Upper lobe of right lung (tissue), 1 donor: ENCODE measurements around the gene PCDHGB1. TPM values are rescaled to one million over a fixed set of nuclear protein-coding genes. Genes with fewer than 3 reads are reported as not detected.
"Not testable (repeated sequence)": the region's sequence is repeated elsewhere in the genome, so short reads cannot be mapped to it uniquely, and the experiment has no call there.

ENCODE experiments used
- ATAC-seq: fragments of 200-7000 bp; cut with Tn5 transposase; one replicate; pipeline ENCODE4 v1.9.1; 2020; ENCODE audit warnings: mild to moderate bottlenecking, moderate library complexity
- DNase-seq: peaks from one replicate; pipeline ENCODE4 v3.0.0-alpha.2; 2020
- H3K27ac ChIP-seq: fragments of 200-600 bp; one replicate; pipeline ENCODE4 v1.8.0; 2022
- H3K27me3 ChIP-seq: fragments of 200-600 bp; one replicate; pipeline ENCODE4 v1.8.0; 2022; ENCODE audit warnings: mild to moderate bottlenecking
- H3K36me3 ChIP-seq: fragments of 200-600 bp; one replicate; pipeline ENCODE4 v1.8.0; 2022
- H3K4me1 ChIP-seq: fragments of 200-600 bp; one replicate; pipeline ENCODE4 v1.8.0; 2022
- H3K4me3 ChIP-seq: fragments of 200-600 bp; one replicate; pipeline ENCODE4 v1.8.0; 2022; ENCODE audit warnings: mild to moderate bottlenecking
- H3K9me3 ChIP-seq: fragments of 200-600 bp; one replicate; pipeline ENCODE4 v1.8.0; 2022
- CTCF ChIP-seq: fragments of 200-600 bp; IDR thresholded peaks from one replicate; pipeline ENCODE4 v1.8.0; 2022; ENCODE audit warnings: antibody characterized with exemption
- intact Hi-C: fragments of 100-400 bp; cut with DNase I; formaldehyde crosslinking; loops from one replicate; pipeline ENCODE4 v1.11.0; 2022
- total RNA-seq: library from RNA; stranded (reverse); fragmentation: NEBNext Ultra II Directional; extraction: Animal tissue kit (Norgen Biotek cat#: 25700); gene quantifications from one replicate; pipeline ENCODE4 v1.2.1, GENCODE V29; 2021
- donor health status: DM: no; HTN: yes; CAD: no; lungs with severe emphysema.

The PCDHGB1 gene
- total RNA-seq, 1 donor from 2014 or later = 2.0 TPM

- DNase-seq = no peak
- Histone ChIP-seq H3K27ac (no peak overlapping the region), H3K27me3 (peaks cover 11% of the 10 kb centered on the region), H3K4me1 (no peaks in the 10 kb centered on the region), H3K9me3 (peaks cover 24% of the 10 kb centered on the region), H3K36me3 (no peaks in the 10 kb centered on the region), H3K4me3 (no peak overlapping the region)
- intact Hi-C loops = no loop called here
- no peak for TF ChIP-seq CTCF
- ATAC-seq = no peak
Measured at GRCh38 chr5:141384471-141385267, 34.8 kb downstream of the PCDHGB1 start.

GRCh38 chr5:141387557-141388311 is 37.8 kb downstream of the PCDHGB1 start, which contains the start of gene PCDHGB4:
Gene PCDHGB4 (plus strand): TSS chr5:141387698. CDS start chr5:141387885, 187 bp downstream.
- peak; percentile 74 for DNase-seq
- H3K4me3 ChIP-seq, intact Hi-C loops, H3K27me3 ChIP-seq, H3K36me3 ChIP-seq, H3K27ac ChIP-seq, H3K4me1 ChIP-seq: not testable (repeated sequence)
- peaks cover 31% of the 10 kb centered on the region for H3K9me3 ChIP-seq
- peak; percentile 92 for ATAC-seq
- TF ChIP-seq CTCF = peak; percentile 42

- intact Hi-C loops = no loop called here
- TF ChIP-seq CTCF = no peak
- Histone ChIP-seq H3K4me1 (no peaks in the 10 kb centered on the region), H3K27ac (no peak overlapping the region), H3K4me3 (no peak overlapping the region), H3K36me3 (no peaks in the 10 kb centered on the region), H3K27me3 (peaks cover 10% of the 10 kb centered on the region), H3K9me3 (peaks cover 40% of the 10 kb centered on the region)
- ATAC-seq (no peak), DNase-seq (no peak)
Measured at GRCh38 chr5:141388661-141389060, 38.8 kb downstream of the PCDHGB1 start.

- no peak for DNase-seq
- Histone ChIP-seq H3K4me3 (no peak overlapping the region), H3K27ac (no peak overlapping the region), H3K9me3 (peaks cover 39% of the 10 kb centered on the region), H3K36me3 (no peaks in the 10 kb centered on the region), H3K27me3 (peaks cover 16% of the 10 kb centered on the region), H3K4me1 (no peaks in the 10 kb centered on the region)
- intact Hi-C loops = no loop called here
- TF ChIP-seq CTCF = no peak
- no peak for ATAC-seq
Measured at GRCh38 chr5:141389153-141390042, 39.5 kb downstream of the PCDHGB1 start.

GRCh38 chr5:141392429-141393198 is 42.7 kb downstream of the PCDHGB1 start, which contains the start of gene PCDHGA8:
Gene PCDHGA8 (plus strand): TSS chr5:141392633. CDS start chr5:141392814, 181 bp downstream.
- H3K27ac ChIP-seq = no peak within 1 kb of the TSS
- DNase-seq = no peak
- TF ChIP-seq CTCF = peak; percentile 12
- no peak within 1 kb of the TSS for H3K4me3 ChIP-seq
- no peaks in the 10 kb centered on the region for H3K4me1 ChIP-seq
- no peak for ATAC-seq
- peaks cover 16% of the 10 kb centered on the region for H3K27me3 ChIP-seq
- intact Hi-C loops = no loop called here
- H3K36me3 ChIP-seq = no peaks in the 10 kb centered on the region
- peaks cover 36% of the 10 kb centered on the region for H3K9me3 ChIP-seq
